CD4-positive, alpha-beta T cell treated with Interleukin-4 for 1 hour (primary cell): ENCODE results near the gene R3HDM4.

Source experiments
- DNase-seq, 2 donors: peaks; one replicate each; pipeline ENCODE4 v3.0.0-alpha.2; 2020 to 2022

The R3HDM4 gene

GRCh38 chr19:947090-947706 lies 34.2 kb upstream of the R3HDM4 start:
- no peak for DNase-seq

DNA sequence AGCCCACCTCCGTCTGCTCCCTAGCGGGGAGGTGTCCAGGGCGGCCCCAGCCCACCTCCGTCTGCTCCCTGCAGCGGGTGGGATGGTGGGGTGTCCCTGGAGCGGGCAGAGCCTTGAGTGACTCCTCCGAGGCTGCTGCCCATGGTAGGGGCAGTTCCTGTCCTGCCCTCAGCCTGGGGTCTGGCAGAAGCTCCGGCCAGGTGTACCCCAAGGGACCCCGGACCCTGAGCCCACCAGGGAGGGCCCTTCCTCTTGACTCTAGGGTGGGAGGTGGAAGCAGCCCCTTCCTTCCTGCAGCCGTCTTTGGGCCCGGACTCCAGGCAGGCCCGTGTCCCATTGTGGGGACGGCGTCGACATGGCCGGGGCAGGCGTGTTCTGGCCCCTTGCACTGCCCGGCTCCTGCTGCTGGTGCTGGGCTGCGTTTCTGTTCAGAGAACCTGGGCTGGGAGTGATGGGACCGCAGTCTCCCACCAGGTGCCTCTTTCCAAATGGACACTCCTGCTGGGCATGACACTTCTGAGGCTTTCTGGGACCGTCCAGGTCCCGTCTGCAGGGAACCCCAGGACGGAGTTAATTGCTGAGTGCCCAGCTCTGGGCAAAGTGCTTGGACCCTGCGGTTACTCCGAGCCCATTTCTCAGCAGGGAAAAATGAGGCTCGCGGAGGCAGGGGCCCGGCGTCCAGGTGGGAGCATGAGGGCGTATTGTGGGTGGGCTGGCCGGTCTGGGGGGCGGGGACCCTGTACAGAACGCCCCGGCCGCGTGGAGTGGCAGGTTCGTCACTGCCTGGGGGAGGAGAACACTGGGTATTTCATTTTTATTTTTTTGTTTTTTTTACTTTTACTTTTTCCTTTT lies 32.6 kb upstream of the R3HDM4 start:
- no peak for DNase-seq

GRCh38 chr19:944663-945241 lies 31.7 kb upstream of the R3HDM4 start:
- no peak for DNase-seq

DNA sequence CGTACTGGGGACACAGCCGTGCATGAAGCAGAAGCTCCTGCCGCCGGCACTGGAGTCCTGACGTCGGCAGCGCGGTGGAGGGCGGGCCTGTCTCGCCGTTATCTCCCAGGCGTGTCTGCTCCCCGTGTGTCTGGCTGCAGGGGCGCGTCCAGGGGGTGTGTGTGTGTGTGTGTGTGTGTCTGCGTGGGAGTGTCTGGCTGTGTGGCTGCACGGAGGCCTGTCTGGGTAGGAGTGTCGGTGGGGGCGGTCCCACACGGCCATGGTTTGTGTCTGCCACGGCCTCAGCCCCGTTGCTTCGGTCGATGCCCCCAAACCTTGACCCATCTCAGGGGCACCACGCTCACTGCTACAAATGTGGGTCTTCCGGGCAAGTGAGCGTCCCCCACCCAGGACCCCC lies 31.1 kb upstream of the R3HDM4 start:
- no peak for DNase-seq

DNA sequence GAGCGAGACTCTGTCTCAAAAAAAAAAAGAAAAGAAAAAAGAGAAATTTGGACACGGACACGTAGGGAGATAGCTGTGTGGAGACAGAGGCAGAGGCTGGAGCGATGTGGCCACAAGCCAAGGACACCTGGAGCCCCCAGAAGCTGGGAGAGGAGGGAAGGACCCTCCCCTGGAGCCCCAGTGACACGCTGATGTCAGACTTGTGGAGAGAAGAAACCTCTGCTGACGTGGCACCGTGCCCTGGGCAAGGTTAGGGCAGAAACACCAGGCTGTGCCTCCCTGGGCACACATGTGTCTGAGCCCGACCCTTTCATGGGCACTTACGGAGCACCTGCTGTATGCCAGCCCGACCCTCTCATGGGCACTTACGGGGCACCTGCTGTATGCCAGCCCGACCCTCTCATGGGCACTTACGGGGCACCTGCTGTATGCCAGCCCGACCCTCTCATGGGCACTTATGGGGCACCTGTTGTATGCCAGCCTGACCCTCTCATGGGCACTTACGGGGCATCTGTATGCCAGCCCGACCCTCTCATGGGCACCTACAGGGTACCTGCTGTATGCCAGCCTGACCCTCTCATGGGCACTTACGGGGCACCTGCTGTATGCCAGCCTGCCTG lies 30.6 kb upstream of the R3HDM4 start:
- DNase-seq = no peak

DNA sequence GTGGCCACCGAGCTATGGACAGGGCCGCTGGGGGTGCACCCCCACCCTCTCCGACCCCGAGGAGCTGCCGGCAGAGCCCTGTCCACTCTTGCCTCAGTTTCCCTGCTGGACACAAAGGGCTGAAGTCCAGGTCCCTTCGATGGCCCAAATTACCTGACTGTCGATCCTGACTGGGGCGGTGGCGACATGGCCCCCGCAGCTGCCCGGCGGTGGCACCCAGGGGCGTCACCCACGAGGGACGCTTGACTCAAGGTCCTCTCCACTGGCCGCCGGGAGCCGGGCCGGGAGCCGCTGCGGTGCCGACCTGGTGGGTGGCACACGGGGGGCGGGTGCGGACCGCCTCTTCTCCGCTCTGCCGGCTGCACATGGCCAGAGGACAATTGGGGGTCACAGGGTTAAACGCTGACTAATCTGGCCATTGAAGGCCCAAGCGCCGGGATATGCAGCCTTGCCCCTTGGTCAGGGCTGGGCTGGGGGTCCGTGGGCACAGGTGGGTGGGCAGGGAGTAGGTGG lies 29.2 kb upstream of the R3HDM4 start:
- DNase-seq = no peak

DNA sequence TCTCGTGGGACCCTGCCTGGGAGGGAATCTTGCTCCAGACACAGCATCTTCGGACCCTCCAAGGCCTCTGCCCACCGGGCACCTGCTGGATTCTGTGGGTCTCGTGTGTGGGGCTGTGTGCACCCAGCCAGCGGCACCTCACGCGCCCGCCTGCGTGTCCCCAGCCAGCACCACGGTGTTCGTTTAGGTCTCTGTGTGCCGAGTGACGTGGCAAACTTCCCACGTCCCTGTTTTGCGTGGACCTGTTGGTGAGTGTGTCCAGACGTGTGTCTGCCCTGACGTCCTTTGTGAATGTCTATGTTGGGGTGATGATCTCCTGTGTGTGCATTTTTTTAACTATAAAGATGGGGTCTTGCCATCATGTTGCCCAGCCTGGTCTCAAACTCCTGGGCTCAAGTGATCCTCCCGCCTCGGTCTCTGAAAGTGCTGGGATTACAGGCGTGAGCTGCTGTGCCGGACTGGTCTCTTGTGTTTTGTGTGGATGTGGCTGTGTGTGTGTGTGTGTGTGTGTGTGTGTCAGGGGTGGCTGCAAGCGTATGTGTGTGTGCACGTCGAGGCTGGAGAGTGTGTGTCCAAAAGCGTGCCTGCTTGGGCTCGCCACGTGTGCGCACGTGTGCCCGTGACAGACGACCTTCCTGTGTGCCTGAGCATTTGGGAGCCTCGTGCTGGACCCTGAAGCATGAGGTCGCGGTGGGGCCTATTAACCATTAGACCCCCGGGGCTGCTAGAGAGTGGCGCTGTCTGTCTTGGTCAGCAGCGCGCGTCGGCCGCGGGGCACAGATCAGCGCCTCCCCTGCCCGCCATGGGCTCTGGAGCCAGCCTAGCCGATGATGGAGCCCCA lies 28.5 kb upstream of the R3HDM4 start:
- no peak for DNase-seq

GRCh38 chr19:940591-941291 lies 27.7 kb upstream of the R3HDM4 start:
- DNase-seq = peak; percentile 72 to 81

DNA sequence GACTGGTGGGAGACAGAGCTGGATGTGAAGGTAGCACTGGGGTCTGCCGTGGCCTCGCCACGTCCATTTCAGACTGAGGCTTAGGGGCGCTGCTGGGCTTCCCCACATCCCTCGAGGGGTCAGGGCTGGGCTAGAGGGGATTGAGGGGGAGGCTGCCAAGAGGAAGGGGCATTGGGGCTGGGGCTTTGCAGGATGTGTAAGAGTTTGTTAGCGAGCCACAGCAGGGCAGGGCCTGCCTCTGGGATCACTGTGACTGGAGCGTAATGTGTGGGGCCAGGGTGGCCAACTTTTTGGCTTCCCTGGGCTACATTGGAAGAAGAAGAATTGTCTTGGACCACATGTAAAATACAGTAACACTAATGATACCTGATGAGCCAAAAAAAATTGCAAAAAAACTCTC lies 26.9 kb upstream of the R3HDM4 start:
- no peak for DNase-seq

GRCh38 chr19:939439-939838 lies 26.4 kb upstream of the R3HDM4 start:
- DNase-seq = no peak

GRCh38 chr19:938233-938923 lies 25.4 kb upstream of the R3HDM4 start:
- no peak for DNase-seq

- DNase-seq = peak; percentile 50 to 64
Observed at GRCh38 chr19:937259-937694, 24.3 kb upstream of the R3HDM4 start.

- DNase-seq = no peak
Observed at GRCh38 chr19:936175-936546, 23.1 kb upstream of the R3HDM4 start.

- peak in 1 of 2 donors; percentile 42 for DNase-seq
Observed at GRCh38 chr19:934865-935479, 22.0 kb upstream of the R3HDM4 start.

DNA sequence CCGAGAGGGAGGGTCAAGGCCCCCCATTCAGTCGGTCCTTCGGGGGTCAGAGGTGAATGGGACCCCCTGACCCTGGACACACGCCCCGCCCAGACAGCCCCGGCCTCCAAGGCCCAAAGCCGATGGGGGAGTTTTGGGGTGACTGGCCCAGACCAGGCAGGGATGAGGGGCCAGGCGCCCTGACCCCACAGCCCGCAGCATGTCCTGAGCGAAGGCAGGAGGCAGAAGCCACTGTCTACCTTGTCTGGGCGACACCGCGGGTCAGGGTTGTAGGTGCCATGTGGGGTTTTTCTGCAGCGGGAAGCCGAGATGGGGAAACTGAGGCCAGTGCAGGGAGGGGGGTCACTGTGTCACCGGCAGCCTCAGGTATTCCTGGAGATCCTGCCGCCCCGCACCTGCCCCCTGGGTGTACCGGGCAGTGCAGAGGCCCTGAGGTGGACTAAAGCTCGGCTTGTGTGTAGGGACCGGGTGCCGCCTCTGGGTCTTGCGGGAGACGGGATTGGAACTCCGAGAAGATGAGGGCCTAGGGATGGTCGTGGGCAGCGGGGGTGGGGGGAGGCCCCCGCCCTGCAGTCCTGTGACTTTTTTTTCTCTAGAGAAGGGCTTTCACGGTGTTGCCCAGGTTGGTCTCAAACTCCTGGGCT lies 21.3 kb upstream of the R3HDM4 start:
- no peak for DNase-seq

DNA sequence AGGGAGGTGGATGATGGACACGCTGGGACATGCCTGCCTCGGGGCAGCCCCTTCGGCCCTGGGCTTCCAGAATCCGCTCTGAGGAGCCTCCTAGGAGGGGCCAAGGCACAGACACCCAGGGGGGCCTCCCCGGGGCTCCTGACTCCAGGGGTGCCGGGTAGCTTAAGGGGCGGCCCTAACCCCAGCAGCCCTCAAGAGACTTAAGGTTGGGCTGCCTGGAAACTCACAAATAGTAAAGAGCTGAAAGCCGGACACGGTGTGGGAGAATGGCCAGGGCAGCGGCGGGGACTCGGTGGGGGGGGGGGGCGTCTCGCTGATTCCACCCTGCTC lies 20.5 kb upstream of the R3HDM4 start:
- no peak for DNase-seq

DNA sequence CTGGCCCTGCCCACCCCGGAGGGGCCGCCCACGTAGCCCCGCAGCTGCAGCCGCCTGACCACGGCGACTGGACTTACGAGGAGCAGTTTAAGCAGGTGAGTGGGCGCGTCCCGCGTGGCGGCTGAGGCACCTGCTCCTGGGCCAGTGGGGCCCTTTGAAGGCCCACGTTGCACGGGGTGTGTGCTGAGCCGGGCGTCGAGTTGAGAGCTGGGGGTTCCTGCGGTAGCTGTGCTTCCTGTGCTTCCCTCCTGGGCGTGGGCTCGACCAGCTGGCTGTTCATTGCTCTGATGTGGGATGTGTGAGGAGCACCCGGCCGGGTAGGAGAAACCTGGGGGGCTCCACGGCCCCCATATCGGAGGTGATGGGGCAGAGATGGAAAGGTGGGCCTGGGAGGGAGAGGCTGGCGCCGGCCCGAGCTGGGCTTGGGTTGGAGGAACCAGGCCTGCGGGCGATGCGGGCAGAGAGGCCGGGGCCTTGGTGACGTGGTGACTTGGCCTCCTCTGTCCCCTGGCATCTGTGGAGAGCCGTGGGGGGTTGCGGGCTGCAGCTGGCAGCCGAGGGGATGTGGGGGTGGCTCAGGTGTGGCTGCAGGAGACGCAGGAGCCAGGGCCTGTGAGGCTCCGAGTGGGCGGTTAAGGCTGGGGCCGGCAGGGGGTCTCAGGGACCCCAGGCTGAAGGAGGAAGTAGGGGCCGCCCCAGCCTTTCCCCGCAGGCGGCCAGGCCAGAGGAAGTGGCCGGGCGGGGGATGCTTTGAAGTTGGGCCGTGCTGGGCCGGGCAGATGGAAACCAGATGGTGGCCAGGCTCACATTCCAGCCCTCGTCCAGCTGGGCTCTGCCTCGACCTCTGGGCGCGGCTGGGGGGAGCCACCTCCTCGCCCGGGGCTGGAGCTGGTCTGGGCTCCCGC lies 19.9 kb upstream of the R3HDM4 start:
- DNase-seq = peak in 1 of 2 donors; percentile 33

DNA sequence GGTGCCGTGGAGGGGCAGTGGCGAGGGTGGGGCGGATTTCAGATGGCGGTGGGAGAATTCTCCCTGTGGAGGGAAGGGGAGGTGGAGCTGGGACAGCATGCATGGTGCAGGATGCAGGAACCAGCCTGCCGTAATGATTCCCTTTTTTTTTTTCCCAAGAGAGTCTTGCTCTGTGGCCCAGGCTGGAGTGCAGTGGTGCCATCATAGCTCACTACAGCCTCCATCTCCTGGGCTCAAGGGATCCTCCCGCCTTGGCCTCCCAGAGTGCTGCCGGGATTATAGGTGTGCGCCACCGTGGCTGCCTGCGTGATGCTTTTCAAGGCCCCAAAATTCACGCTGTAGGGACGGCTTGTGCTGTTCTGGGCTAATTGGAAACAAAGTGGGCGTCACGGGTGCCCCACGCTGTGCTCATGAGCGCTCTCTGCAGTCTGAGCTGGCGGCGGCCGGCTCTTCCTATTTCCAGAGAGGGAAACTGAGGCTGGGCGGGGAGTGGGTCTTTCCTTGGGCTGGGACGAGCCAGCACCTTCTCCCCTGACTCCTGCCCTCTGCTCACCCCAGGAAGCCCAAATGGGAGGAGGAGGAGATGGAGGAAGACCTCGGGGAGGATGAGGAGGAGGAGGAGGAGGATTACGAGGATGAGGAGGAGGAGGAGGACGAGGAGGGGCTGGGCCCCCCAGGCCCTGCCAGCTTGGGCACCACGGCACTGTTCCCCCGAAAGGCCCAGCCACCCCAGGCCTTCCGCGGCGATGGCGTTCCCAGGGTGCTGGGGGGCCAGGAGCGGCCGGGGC lies 19.0 kb upstream of the R3HDM4 start:
- no peak for DNase-seq

DNA sequence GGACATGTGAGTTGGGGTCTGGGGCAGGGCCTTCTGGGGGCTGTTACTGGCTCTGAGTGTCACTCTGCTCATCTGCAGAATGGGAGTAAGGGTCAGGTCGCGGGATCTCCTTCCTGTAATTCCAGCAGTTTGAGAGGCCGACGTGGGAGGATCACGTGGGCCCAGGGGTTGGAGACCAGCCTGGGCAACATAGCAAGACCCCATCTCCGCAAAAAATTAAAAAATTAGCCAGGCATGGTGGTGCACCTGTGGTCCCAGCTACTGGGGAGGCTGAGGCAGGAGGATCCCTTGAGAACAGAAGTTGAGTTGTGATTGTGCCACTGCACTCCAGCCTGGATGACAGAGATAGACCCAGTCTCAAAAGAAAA lies 16.9 kb upstream of the R3HDM4 start:
- DNase-seq = no peak
